Left kidney (tissue), 1 donor: ENCODE data around the gene GPD2. TPM values are rescaled to one million over a fixed set of nuclear protein-coding genes. Genes with fewer than 3 reads are reported as not detected.

Source experiments
- polyA plus RNA-seq: library from polyadenylated mRNA; unstranded; fragments of 120-200 nt; gene quantifications from one replicate; pipeline ENCODE4 v1.2.1, GENCODE V29; 2013; ENCODE audit not compliant: insufficient read length

The GPD2 gene
- polyA plus RNA-seq, 1 donor = 24.6 TPM

Other genes starting within 250 kb of the GPD2 start
- 0.42 TPM for gene NR4A2, start 103.7 kb upstream of the GPD2 start, polyA plus RNA-seq